Measurements from ENCODE around the gene PLXNA4.

PLXNA4 gene

GRCh38 chr7:132162556-132163144 is 413.6 kb downstream of the PLXNA4 start:
- no peak for DNase-seq

- no peak for DNase-seq
These were observed 414.3 kb downstream of the PLXNA4 start for GRCh38 chr7:132161976-132162375.

DNA sequence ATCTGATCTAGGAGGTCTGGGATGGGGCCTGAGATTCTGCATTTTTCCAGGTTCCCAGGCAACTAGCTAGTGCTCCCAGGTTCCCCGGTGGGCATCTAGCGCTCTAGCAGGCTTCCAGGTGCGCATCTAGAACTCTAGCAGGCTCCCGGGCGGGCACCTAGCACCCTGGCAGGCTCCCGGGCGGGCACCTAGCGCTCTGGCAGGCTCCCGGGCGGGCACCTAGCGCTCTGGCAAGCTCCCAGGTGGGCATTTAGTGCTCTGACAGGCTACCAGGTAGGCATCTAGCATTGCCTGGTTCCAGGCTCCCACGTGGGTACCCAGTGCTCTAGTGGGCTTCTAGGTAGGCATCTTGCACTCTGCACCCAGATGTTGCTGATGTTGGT is 414.7 kb downstream of the PLXNA4 start:
- no peak for DNase-seq

DNA sequence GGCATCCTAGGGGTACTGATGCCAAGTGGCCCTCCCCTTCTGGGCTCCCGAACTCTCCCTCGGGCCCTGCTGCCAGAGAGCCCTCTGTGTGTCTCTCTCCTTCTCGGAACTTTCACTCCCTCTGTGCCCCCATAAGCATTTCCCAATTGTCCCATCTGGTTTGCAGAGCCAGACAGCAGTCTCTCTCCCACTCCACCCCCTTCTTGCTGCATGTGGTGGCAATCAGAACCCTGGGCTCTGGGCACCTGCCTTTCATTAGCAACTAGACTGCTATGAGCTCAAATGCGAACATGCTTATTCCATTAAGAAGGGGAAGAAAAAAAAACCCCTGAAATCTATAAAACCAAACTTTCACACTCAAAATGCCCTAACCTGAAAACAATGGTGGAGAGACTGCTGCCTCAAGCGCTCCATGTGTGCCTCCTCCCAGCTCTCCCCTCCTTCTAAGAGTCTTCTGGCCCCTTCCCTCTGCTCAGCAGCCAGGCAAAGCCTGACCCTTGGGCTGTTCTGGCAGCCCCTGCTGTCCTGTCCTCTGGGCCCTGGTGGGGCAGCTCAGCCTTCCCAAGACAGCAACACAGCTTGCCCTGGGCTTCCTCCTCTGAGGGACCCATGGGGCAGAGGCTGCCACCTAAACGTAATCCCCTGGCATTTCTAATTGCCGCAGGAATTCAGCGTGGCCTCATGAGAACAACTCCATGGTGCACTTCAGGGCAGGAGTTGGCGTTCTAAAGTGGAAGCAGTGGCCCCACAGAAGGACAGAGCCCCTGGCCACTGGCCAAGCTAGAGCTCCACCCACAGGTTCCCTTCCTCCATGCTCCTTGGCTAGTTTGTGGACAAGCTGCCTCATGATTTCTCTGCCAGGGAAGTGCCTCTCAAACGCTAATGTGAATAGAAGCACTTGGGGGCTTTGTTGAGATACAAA is 415.4 kb downstream of the PLXNA4 start:
- no peak for DNase-seq

GRCh38 chr7:132158841-132159240 is 417.4 kb downstream of the PLXNA4 start:
- DNase-seq: no peak

- no peak for DNase-seq
These were observed 418.1 kb downstream of the PLXNA4 start for GRCh38 chr7:132158166-132158565.

GRCh38 chr7:132155715-132156114 is 420.6 kb downstream of the PLXNA4 start:
- DNase-seq: no peak

- DNase-seq: no peak
These were observed 421.4 kb downstream of the PLXNA4 start for GRCh38 chr7:132154695-132155471.

GRCh38 chr7:132154248-132154647 is 422.0 kb downstream of the PLXNA4 start:
- no peak for DNase-seq

GRCh38 chr7:132152131-132152889 is 424.0 kb downstream of the PLXNA4 start:
- no peak for DNase-seq

GRCh38 chr7:132150711-132151110 is 425.6 kb downstream of the PLXNA4 start:
- no peak for DNase-seq

- DNase-seq: no peak
These were observed 426.6 kb downstream of the PLXNA4 start for GRCh38 chr7:132149436-132150304.

GRCh38 chr7:132148876-132149275 is 427.4 kb downstream of the PLXNA4 start:
- no peak for DNase-seq

DNA sequence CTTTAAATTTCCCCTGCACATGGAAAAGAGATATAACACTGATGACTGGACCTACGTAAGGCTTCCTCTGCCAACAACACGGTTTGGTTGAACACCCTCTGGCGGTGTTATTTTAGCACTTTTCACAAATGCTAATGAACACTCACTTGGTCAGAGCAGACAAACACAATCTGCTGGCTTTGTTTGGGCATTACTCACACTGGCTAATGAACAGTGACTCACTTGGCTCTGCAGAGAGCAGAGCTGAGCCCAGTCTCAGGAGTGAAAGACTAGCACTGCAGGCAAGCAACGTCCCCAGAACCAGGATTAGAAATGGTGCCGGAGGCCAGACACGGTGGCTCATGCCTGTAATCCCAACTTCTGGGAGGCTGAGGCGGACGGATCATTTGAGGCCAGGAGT is 430.8 kb downstream of the PLXNA4 start:
- DNase-seq: no peak

DNA sequence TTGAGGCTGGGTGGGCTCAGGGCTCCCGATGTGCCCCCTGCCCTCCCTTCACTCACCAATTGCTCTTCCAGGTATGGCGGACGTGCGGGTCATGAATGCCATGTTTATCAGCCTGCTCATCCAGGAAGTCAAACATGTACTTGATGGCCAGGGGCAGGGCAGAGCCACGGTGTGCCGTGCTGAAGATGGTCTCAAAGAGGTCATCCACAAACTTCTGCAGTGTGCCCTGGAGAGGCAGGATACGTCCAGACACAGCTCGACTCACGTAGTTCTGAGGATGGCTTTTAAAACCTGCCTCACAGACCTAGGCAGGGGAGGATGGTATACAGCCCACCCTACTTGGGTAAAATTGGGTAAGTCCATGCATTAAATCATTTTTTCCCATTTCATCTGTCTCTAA is 431.2 kb downstream of the PLXNA4 start:
- no peak for DNase-seq

DNA sequence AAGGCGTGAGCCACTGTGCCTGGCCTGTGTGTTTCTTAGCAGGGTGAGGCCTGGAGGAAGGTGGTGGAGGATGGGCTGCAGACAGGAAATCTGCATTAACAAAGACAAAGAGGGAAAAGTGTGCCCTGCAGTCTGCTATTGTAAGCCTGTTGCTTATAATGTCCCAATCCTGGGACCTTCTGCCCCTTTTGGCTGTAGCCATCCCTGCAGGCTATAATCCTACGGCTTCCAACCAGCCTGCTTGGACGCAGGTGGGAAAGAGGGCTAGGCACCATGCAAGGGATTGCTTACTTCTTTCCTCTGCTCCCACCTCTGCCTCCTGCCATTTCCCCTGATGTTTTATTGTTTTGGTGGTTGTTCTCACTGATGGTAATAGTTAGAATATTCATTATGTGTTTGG is 434.3 kb downstream of the PLXNA4 start:
- no peak for DNase-seq

DNA sequence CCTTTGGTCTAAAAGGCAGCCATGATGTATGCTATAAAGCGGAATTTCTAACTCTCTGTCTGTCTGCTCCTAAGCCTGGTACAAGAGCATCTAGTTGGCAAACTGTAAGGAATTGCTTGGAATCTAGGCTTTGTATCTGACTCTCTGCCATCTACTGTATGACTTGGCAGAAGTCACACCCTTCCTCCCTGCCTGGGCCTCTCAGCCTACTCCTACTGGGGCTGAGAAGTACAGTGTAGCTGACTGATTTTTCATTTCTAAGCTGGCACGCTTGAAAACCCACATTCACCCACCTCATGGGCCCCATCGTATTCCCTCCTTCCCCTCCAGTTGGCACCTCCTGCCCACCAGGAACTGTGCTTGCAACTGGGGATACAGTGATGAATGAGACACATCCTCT is 435.2 kb downstream of the PLXNA4 start:
- no peak for DNase-seq

DNA sequence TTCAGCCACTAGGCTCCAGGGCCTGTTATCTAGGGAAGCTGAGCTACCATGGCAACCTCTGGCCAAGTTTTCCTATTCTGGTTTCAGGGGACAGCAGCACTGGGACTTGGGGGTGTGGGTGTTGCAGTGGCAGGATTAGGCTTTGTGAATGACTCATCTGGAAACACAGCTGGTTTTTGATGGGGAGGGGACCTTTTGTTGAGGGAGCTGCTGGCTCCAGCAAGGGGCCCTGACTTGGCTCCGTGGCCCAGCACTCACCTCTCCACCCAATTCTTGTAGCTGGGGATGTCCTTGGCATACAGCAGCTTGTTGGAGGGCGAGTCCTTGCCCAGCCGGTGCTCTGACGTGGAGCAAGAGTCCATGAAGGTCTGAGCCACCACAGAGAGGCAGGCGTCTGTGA is 435.9 kb downstream of the PLXNA4 start:
- DNase-seq: no peak

- DNase-seq: no peak
These were observed 437.5 kb downstream of the PLXNA4 start for GRCh38 chr7:132138817-132139216.

GRCh38 chr7:132137681-132138080 is 438.6 kb downstream of the PLXNA4 start:
- DNase-seq: no peak

DNA sequence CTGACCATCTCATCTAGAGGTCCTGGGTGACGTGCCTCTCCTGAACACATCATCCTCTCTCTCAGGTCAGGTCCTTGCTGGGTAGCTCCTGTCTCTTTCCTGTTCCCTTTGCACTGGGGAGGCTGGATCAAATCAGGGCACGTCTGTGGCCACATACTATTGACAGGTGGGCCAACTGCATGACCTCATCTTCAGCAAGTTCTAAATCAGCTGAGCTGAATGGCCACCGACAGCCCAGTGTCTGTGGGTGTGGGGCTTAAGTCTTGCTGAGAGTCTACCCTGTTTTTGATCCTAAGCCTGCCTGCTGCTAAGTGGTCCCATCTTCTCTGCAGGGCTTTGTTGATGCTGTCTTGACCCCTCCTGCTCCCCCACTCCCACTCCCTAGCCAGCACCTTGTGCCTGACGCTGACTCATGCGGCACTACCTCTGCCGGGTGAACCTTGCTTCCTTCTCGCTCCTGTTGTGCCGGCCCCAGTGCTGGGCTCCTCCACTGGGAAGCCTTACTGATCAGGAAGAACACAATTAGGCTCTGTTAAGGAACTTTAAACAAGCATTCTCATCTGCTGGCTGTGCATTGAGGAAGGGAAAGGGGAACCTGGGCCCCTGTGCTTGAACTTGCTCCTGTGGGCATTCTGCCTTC is 440.4 kb downstream of the PLXNA4 start:
- no peak for DNase-seq

Data from right kidney (tissue), 1 donor.